Caco-2 (cell line): ENCODE results near the gene PADI2. TPM values are rescaled to one million over a fixed set of nuclear protein-coding genes. Genes with fewer than 3 reads are reported as not detected.

Source experiments
- BruUV-seq: library from RNA; stranded (reverse); fragments of 400-500 nt; replicated peaks from 2 replicates; lab custom pipeline; 2021; lab: Mats Ljungman, UMichigan
- CTCF ChIA-PET: fragments of 300-600 bp; sonication (Branson Sonifier 250); formaldehyde crosslinking; loops from one replicate; lab custom pipeline; 2022; ENCODE audit warnings: antibody characterized with exemption; lab: Charles Lee
- POLR2A ChIA-PET: fragments of 300-600 bp; sonication (Branson Sonifier 250); formaldehyde crosslinking; loops from one replicate; lab custom pipeline; 2022; ENCODE audit warnings: antibody characterized with exemption; lab: Charles Lee
- DNase-seq, 2 experiments: peaks; one replicate each; pipeline versions ENCODE4 v3.0.0 to v3.0.0-alpha.2; 2020 to 2022
- H3K27me3 ChIP-seq: replicated peaks from 2 replicates; pipeline ENCODE4 v1.6.0; 2011; ENCODE audit warnings: low read length; ENCODE audit not compliant: control insufficient read depth, insufficient read depth
- H3K36me3 ChIP-seq: 2 replicates; pipeline ENCODE4 v1.5.1; 2011; ENCODE audit warnings: low read length; ENCODE audit not compliant: control insufficient read depth, insufficient read depth
- H3K4me1 ChIP-seq: fragments of 250-450 bp; sonication (Bioruptor Pico); 2 replicates; pipeline ENCODE4 v1.5.1; 2020; ENCODE audit warnings: mild to moderate bottlenecking
- H3K4me3 ChIP-seq: 2 replicates; pipeline ENCODE4 v1.5.1; 2011; ENCODE audit warnings: low read depth, mild to moderate bottlenecking, control low read depth, low read length
- H3K9me3 ChIP-seq: fragments of 250-450 bp; sonication (Bioruptor Pico); 2 replicates; pipeline ENCODE4 v1.5.1; 2020; ENCODE audit warnings: mild to moderate bottlenecking, moderate library complexity
- H3K27ac Mint-ChIP-seq: one replicate; pipeline ENCODE4 v1.8.0; 2022; ENCODE audit warnings: mixed read lengths; ENCODE audit not compliant: unreplicated experiment
- H3K27me3 Mint-ChIP-seq: one replicate; pipeline ENCODE4 v1.8.0; 2022; ENCODE audit warnings: mixed read lengths; ENCODE audit not compliant: insufficient read depth, unreplicated experiment
- H3K36me3 Mint-ChIP-seq: one replicate; pipeline ENCODE4 v1.8.0; 2022; ENCODE audit warnings: mild to moderate bottlenecking, mixed read lengths; ENCODE audit not compliant: insufficient read depth, unreplicated experiment
- H3K4me1 Mint-ChIP-seq: one replicate; pipeline ENCODE4 v1.8.0; 2022; ENCODE audit warnings: low read depth, mixed read lengths; ENCODE audit not compliant: unreplicated experiment
- H3K4me3 Mint-ChIP-seq: one replicate; pipeline ENCODE4 v1.8.0; 2022; ENCODE audit warnings: mild to moderate bottlenecking, moderate library complexity, mixed read lengths; ENCODE audit not compliant: unreplicated experiment
- H3K9me3 Mint-ChIP-seq: one replicate; pipeline ENCODE4 v1.8.0; 2022; ENCODE audit warnings: mixed read lengths; ENCODE audit not compliant: unreplicated experiment
- intact Hi-C: fragments of 100-400 bp; cut with micrococcal nuclease; formaldehyde crosslinking; loops from one replicate; pipeline ENCODE4 v1.10.0; 2022; ENCODE audit not compliant: unreplicated experiment
- total RNA-seq: library from RNA; stranded (reverse); gene quantifications from 2 replicates; pipeline ENCODE4 v1.2.3, GENCODE V29; 2022
- TF ChIP-seq, protein P1 (sequence below), 2 experiments: fragments of 200-600 bp in 1 of 2; IDR thresholded peaks; 1 replicate in 1 of 2; 2 replicates in 1 of 2; pipeline versions ENCODE4 v1.5.1 to v1.8.0; 2011 to 2022; ENCODE audit warnings: antibody characterized with exemption in 1 of 2, control low read depth in 1 of 2, inconsistent platforms in 1 of 2, low read depth in 1 of 2, low read length in 1 of 2, mild to moderate bottlenecking in 1 of 2, moderate library complexity in 1 of 2; ENCODE audit not compliant: insufficient read depth in 1 of 2, severe bottlenecking in 1 of 2, unreplicated experiment in 1 of 2

The PADI2 gene
- total RNA-seq, 1 experiment from 2014 or later: 0.73 TPM

DNA sequence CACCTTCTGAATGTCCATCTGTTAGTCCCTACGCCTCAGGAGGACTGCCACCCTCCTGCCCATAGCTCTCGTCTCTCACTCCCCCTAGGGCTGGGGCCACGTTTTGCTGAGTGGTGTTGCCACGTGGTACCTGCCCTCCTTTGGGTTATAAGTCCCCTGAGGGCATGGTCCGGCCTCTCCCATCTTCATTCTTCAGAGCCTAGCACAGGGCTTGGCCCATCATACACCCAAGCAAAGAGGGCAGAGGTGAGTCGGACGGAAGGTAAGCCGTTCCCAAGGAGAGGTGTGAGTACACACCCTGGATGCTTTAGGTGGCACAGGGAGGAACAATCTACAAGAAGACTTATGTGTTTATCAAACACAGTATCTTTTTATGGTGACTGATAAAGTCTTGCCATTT, 10.9 kb downstream of the PADI2 start:
- intact Hi-C loops: no loop called here
- ChIA-PET POLR2A (no interaction called here), CTCF (no interaction called here)
- BruUV-seq: no TSS peak
- Mint-ChIP-seq H3K36me3 (no peaks in the 10 kb centered on the region), H3K9me3 (no peaks in the 10 kb centered on the region), H3K27ac (peak overlapping the region; percentile 35), H3K4me1 (peaks cover 29% of the 10 kb centered on the region), H3K4me3 (no peak overlapping the region), H3K27me3 (no peaks in the 10 kb centered on the region)
- TF ChIP-seq, protein P1, sequence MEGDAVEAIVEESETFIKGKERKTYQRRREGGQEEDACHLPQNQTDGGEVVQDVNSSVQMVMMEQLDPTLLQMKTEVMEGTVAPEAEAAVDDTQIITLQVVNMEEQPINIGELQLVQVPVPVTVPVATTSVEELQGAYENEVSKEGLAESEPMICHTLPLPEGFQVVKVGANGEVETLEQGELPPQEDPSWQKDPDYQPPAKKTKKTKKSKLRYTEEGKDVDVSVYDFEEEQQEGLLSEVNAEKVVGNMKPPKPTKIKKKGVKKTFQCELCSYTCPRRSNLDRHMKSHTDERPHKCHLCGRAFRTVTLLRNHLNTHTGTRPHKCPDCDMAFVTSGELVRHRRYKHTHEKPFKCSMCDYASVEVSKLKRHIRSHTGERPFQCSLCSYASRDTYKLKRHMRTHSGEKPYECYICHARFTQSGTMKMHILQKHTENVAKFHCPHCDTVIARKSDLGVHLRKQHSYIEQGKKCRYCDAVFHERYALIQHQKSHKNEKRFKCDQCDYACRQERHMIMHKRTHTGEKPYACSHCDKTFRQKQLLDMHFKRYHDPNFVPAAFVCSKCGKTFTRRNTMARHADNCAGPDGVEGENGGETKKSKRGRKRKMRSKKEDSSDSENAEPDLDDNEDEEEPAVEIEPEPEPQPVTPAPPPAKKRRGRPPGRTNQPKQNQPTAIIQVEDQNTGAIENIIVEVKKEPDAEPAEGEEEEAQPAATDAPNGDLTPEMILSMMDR (IDR thresholded peaks at IDR 0.05; ENCODE audit: insufficient read depth in 1 of 2, low read depth in 1 of 2, low read length in 1 of 2, severe bottlenecking in 1 of 2, unreplicated experiment in 1 of 2): no peak
- H3K36me3 ChIP-seq: no peaks in the 10 kb centered on the region
- no peak for DNase-seq
- H3K4me3 ChIP-seq: no peak overlapping the region
- no peaks in the 10 kb centered on the region for H3K27me3 ChIP-seq
- H3K9me3 ChIP-seq: no peaks in the 10 kb centered on the region
- H3K4me1 ChIP-seq: peaks cover 16% of the 10 kb centered on the region

- Histone ChIP-seq H3K4me1 (peaks cover 7% of the 10 kb centered on the region), H3K27me3 (no peaks in the 10 kb centered on the region), H3K4me3 (no peak overlapping the region), H3K36me3 (no peaks in the 10 kb centered on the region), H3K9me3 (no peaks in the 10 kb centered on the region)
- Mint-ChIP-seq H3K4me1 (peaks cover 14% of the 10 kb centered on the region), H3K9me3 (no peaks in the 10 kb centered on the region), H3K36me3 (no peaks in the 10 kb centered on the region), H3K27ac (no peak overlapping the region), H3K4me3 (no peak overlapping the region), H3K27me3 (no peaks in the 10 kb centered on the region)
- DNase-seq: no peak
- intact Hi-C loops: no loop called here
- no TSS peak for BruUV-seq
- TF ChIP-seq, protein P1 (IDR thresholded peaks at IDR 0.05; ENCODE audit: insufficient read depth in 1 of 2, low read depth in 1 of 2, low read length in 1 of 2, severe bottlenecking in 1 of 2, unreplicated experiment in 1 of 2): no peak
- CTCF ChIA-PET: no interaction called here
- POLR2A ChIA-PET: no interaction called here
These were observed 14.5 kb downstream of the PADI2 start for GRCh38 chr1:17104782-17105181.

- TF ChIP-seq, protein P1 (IDR thresholded peaks at IDR 0.05; ENCODE audit: insufficient read depth in 1 of 2, low read depth in 1 of 2, low read length in 1 of 2, severe bottlenecking in 1 of 2, unreplicated experiment in 1 of 2): no peak
- ChIA-PET CTCF (no interaction called here), POLR2A (no interaction called here)
- BruUV-seq: no TSS peak
- Mint-ChIP-seq H3K27ac (no peak overlapping the region), H3K27me3 (no peaks in the 10 kb centered on the region), H3K4me3 (no peak overlapping the region), H3K9me3 (no peaks in the 10 kb centered on the region), H3K4me1 (peaks cover 17% of the 10 kb centered on the region), H3K36me3 (no peaks in the 10 kb centered on the region)
- Histone ChIP-seq H3K4me3 (no peak overlapping the region), H3K9me3 (no peaks in the 10 kb centered on the region), H3K27me3 (no peaks in the 10 kb centered on the region), H3K36me3 (no peaks in the 10 kb centered on the region), H3K4me1 (peaks cover 15% of the 10 kb centered on the region)
- intact Hi-C loops: no loop called here
- no peak for DNase-seq
These were observed 17.0 kb downstream of the PADI2 start for GRCh38 chr1:17102232-17102631.
